GM18907 (cell line): ENCODE results near the gene CLASP1.

ENCODE experiments used
- ATAC-seq: cut with Tn5 transposase; IDR thresholded peaks from one replicate; pipeline ENCODE4 v1.9.1; 2021; ENCODE audit warnings: mild to moderate bottlenecking, moderate library complexity; ENCODE audit not compliant: unreplicated experiment

CLASP1 gene

DNA sequence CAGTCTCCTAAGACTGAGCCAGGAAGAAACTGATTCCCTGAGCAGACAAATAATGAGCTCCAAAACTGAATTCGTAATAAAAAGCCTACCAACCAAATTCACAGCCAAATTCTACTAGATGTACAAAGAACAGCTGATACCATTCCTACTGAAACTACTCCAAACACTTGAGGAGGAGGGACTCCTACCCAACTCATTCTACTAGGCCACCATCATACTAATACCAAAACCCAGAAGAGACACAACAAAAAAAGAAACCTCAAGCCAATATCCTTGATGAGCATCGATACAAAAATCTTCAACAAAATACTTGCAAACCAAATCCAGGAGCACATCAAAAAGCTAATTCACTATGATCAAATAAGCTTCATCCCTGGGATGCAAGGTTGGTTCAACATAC lies 98.6 kb downstream of the CLASP1 start:
- no peak for ATAC-seq

DNA sequence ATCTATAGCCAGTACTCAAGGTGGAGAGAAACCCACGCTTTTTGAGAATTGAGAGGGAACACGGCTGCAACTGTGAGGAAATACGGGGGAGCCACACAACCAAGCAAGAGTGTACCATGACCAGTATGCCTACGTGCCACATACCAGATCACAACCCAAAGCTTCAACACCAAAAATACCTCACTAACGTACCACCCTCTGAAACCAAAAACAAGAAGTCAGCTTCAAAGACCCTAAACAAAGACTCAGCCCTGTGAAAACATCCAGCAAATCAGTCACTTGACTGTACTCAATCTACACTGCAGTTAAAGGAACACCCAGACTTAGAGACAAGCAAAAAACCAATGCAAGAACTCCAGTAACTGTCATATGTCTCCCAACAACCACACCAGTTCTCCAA lies 101.6 kb downstream of the CLASP1 start:
- ATAC-seq = no peak

DNA sequence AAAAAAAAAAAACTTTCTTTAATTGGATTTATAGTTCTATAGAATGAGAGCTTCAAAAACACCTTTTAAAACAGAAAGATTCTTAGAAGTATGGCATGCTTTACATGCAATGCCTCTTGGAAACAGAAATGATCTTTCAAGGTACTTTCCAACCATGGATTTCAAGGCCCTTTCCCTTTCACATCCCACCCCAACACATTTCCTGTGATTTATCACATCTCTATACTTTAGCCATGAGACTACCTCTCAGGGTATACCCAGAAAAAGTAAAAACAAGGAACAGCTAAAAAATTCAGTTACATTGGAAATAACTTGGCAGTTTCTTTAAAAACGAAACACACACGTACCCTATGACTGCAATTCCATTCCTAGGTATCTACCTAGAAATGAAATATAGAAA lies 103.3 kb downstream of the CLASP1 start:
- no peak for ATAC-seq

DNA sequence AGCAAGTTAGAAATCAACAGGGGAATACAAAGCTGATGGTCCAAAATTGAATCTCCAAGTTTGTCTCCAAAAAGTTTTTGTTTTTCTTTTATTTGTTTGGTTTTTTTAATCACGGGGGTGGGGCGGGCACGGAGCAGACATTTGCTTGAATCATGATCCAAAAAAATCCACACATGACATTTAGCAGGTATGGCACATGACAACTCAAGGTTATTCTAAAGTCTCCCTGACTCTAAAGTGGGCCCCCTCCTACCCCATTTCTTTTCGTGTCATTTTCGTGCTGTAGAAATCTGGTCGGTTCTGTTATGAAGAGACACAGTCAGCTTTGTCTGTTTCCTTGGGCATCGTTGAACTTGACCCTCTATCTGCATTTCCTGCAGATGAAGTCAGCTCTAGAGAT lies 104.0 kb downstream of the CLASP1 start:
- no peak for ATAC-seq

DNA sequence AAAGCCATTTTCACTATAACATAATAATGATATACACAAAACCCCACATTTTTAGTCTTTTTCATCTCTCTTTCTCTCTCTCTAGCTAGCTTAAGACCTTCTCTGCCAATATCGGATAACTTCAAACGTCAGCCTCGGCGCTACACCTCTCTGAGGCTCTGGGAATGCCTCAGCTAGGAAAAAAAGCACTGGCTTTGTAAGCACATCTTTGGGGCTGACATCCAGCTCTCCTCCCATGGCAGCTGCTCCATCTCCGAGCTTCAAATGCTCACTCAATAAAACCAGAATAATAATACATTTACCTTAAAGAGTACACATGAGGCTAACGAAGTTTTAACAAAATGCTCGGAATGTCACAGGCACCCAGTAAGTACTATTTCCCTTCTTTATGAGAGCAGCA lies 107.8 kb downstream of the CLASP1 start:
- no peak for ATAC-seq

DNA sequence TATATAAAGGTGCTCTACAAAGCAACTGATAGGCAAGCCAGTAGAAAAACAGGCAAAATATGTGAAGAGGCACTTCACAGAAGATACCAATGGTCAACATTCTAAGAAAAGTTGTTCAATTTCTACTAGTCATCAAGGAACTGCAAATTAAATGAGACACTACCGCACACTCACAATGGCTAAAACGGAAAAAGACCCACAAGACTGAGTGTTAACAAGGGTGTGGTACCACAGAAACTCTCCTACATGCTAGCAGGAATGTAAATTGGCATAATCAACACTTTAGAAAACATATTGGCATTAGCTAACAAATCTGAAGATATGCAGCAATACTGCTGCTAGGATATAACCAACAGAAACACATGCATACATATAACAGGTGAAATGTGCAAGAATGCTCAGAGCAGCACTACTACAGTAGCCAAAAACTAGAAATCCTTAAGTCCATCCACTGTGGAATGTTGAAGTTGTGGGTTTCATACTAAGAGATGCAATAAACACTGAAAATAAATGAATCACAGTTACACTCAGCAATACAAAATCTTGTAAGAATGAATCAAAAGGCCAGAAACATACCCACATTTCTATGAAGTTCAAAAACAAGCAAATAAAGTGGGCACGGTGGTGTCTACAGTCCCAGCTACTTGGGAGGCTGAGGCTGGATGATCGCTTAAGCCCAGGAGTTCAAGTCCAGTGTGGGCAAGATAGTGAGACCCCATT lies 109.4 kb downstream of the CLASP1 start:
- no peak for ATAC-seq

DNA sequence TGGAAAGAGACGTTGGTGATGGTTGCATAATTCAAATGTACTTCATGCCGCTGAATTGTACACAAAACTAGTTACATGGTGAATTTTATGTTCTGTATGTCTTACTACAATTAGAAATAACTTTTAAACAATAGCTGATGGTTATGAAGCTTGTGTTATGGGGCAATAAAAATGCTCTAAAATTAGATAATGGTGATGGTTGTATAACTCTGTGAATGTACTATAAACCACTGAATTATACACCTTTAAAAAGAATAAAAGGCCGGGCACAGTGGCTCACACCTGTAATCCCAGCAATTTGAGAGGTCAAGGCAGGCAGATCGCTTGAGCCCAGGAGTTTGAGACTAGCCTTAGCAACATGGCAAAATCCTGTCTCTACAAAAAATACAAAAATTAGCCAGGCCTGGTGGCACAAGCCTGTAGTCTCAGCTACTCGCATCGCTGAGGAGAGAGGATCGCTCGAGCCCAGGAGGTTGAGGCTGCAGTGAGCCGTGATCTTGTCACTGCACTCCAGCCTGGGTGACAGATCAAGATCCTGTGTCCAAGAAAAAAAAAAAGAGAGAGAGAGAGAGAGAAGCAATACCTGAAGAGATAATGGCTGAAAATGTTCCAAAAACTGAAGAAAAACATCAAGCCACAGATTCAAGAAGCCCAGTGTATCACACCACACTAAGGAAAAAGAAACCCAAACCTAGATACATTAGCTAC lies 112.3 kb downstream of the CLASP1 start:
- ATAC-seq = no peak

DNA sequence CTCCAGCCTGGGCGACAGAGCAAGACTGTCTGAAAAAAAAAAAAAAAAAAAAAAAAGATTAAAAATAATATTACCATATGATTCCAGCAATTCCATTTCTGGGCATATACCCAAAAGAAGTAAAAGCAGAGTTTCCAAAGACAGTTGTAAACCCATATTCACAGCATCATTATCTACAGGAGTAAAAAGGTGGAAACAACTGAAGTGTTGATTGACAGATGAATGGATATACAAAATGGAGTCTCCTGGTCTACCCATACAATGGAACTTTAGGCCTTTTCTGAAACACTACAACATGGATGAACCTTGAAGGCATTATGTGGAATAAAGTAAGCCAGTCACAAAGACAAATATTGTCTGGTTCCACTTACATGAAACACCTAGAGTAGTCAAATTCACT lies 112.9 kb downstream of the CLASP1 start:
- ATAC-seq = no peak

DNA sequence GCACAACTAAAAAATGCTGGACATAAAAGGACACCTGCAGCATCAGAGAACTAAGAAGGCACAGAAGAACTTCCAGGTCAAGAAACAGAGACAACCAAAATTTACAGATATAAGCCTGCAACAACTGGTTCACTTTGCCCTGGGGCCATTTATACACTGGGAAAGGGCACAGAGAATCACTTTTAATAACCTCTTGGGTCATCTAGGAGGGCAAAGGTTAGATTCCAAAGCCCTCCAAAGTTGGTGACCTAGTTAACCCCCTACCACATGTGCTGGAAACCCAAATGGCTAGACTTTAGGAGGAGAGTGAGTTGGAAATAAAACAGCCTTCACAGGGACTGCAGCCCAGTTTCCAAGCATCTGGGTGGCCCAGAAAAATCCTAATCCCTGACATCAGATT lies 115.3 kb downstream of the CLASP1 start:
- ATAC-seq = no peak

DNA sequence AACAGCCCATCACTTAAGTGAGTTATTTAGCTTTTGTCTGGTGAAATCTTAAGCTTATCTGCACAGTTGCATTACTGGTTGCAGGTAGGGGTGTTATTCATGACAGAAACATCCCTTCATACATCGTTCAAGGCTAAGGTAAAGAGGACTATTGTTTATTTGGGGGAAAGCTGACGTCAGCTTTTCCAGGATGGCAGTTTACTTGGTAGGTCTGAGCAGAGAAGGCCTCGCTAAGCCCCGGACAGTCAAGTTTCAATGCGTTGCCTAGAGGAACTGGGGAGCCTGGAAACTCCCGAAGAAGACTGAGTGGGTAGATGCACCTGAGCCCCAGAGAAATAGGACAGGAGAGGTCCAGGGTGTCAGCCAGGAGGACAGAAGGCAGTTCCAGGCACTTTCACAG lies 116.4 kb downstream of the CLASP1 start:
- ATAC-seq = no peak

DNA sequence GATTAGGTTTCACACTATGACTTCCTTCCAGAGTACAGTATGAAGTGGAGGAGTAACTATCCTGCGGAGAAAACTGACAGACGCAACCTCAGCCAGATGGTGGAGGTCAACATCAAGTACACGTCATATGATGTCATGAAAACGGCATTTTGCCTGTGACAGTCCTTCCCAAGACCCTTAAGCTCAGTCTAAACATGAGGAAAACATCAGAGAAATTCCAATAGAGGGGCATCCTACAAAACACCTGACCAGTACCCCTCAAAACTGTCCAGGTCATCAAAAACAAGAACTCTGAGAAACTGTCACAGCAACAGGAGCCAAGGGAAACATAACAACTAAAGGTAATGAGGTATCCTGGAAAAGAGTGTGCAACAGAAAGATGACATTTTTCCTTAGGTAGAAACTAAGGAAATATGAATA lies 116.9 kb downstream of the CLASP1 start:
- no peak for ATAC-seq

DNA sequence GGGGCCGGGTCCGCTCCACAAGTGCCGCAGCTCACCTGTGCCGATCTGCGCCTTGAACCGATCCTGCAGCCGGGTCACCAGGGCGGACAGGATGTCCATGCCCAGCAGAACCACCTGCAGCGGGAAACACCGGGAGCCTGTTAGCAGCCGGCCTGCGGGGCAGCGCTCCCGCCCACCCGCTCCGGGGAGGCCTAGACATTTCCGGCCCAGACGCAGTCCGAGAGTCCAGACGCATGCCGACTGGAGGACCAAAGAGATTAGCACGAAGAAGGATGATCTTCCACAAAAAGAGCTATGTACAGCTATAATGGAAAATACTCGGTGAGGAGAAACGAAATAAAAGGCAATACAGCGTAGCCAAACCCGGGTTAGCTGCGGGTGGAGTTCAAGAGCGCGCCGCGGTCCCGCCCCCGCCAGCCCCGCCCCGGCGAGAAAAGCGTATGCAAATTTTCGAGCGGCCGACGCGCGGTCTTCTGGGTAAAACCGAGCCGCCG lies 119.0 kb downstream of the CLASP1 start:
- ATAC-seq = peak; percentile 72

DNA sequence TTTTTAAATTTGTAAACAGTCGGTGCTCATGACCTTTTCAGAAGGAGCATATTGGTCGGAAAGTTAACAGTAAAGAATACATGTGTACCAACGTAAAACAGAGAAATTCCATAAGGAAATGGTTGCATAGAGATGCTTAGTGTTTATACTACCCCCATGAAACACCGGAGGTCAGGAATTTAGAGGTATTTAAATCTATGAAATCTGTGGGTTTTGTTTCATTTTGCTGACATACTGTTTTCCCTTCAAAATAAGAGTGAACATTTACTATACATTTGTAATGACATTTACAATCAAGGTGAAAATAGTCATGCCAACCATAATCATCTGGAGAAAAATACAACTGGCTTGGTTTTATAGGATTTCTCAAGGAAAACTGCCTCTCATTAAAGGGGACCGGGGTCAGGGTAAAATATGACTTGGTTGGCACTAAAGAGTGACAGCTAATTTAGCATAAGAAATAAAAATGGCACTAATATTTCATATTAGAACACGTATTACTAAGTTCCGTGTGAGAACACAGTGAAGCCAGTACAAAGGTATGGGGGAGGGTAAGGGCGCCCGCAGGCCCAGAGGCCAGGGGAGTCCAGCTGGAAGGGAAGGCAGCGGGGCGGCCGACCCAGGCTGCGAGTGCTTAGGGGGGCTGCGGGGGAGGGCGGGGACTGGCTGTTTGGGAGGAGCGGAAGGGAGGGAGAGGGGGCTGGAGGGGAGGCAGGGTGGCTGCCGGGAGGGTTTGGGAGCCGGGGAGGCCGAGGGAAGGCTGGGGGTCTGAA lies 119.6 kb downstream of the CLASP1 start:
- ATAC-seq = no peak

DNA sequence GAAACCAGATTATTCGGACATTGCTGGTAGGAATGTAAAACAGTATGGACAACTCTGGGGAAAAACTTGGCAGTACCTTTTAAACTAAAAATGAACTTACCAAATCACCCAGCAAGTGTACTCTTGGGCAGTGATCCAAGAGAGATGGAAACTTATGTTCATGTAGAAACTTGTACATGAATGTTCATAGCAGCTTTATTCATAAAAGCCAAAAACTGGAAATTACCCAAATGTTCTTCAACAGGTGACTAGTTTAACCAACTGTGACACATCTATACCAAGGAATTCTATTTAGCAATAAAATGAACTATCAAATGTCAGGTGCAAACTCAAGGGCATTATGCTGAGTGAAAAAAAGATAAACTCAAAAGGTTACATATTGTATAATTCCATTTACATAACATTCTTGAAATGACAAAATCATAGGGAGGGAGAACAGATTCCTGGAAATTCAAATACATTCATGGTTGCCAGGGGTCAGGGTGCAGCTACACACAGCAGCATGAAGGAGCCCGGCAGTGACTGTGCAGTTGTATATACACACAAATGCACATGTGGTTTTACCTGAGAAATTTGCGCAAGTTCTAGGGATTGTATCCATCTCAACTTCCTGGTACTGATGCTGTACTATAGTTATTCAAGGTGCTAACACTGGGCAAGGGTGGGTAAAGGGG lies 122.1 kb downstream of the CLASP1 start:
- no peak for ATAC-seq

DNA sequence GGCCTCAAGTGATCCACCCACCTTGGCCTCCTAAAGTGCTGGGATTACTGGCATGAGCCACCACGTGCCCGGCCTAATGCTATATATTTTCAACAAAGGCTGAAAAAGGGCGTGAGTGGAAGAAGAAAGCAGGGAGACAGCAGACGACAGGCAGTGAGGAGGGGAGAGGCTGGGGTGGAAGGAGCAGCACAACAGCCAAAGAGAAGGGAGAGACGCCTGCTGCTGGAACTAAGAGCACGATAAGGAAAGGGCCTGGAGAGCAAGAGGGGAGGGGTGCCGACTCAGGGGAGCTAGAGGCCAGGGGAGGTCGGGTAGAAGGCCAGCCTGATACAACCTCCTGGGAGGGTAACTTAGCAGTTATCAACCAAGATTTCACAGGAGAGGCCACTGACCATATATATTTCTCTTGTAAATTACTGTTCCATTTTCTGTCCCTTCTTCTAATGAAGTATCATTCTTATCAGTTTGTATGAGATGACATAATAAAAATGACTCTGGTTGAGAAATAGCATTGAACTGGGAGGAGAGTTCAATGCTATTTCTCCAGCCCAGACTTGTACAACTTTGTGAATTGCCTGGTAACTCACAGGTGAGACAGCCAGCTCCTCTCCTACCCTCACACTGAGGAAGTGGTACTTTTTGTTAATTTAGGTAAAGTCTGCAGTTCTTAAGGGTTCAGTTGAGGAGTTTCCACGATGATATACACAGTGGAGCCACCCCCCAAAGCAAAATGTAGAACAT lies 124.4 kb downstream of the CLASP1 start:
- no peak for ATAC-seq

DNA sequence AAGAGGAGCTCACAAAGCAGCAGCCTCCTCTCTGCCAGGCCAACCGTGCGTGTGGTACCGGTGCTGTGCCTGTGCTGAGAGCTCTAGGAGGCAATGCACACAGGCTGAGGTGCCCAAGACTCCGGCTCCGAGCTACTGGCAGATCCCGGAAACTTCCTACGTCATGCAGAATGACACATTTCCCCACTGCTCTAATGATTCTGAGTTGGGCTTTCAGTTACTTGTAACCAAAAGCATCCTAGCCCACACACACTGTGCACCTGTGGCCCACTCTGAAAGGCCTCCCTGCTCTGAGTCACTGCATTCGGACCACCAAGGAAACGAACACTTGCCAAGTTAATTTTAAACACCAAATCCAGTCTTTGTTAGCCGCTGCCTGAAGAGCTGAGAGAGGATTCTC lies 127.9 kb downstream of the CLASP1 start:
- no peak for ATAC-seq

DNA sequence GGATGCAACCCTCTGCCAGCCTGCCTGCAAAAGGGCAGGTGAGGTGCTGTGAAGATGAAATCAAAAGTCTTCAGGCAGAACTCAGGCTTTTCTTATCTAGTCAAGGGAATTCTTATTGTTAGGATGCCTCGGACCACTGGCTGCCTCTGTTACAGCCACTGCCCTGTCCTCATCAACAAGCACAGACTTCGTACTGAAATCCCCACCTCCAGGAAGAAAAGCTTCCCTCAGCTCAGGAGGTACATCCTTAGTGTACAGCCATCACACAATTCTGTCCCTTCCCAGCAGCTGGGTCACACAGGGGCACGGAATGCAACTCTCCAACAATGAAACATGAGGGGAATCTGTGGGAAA lies 128.6 kb downstream of the CLASP1 start:
- no peak for ATAC-seq

DNA sequence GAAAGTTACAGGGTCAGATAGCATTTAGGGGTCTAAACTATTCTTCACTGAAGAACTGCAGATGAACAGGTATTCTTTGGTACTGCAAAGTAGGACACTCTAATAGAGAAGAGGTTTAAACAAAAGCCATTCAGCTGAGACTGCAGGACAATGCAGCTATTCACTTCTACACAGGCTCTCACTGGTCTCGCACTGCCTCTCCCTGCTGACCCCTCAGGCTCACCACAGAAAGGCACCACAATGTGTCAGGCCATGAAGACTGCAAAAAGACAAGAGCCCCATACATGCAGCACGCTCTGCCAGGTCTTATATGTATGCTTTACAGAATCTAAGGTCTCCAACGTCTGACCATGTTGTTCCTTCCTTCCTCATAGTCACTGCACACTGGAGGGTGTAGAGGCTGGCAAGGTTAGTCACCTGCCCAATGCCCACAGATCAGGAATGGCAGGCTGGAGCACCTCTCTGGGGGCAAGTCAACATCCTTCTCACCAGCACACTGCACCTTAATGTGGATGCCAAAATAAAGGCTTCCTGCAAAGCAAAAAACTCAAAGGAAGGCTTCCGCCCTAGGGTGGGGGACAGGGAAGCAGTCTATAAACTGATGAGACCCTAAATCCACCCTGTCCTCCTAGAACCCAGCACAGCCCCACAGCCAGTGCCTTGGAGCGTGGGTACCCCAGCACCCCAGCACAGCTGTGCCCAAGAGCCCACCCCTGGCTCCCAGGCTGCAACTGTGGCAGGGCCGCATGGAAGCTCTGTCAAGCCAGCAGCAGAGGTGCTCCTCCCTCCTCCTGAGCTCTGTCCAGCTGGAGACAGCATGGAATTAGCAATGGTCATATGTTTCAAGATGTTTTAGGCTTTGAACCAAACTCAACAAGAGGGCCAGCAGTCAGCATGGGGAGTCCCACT lies 129.3 kb downstream of the CLASP1 start:
- ATAC-seq = no peak

DNA sequence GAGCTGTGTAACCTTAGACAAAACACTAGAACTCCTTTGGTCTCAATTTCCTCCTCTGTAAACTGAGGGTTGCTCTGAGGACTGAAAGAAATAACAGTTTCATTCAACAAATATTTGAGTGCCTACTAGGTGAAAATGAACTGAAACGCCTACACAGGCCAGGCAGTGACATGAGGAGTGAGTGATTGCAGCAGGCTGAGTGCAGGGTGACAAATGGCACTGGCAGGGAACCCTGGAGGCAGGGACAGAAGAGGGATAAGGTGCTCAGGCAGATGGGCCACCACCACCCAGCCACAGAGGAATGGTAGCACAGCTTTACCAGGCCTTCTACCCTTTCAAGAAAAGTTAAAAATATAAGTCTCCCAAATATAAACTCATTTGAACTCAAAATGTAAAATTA lies 130.1 kb downstream of the CLASP1 start:
- ATAC-seq = no peak
